Superior temporal gyrus (tissue), 1 donor: ENCODE data around the gene SNAPC4.
A peak's percentile ranks its signal among the peaks of the same experiment; 100 is the strongest.

ENCODE experiments used
- DNase-seq: peaks from one replicate; pipeline ENCODE4 v3.0.0-alpha.2; 2016; ENCODE audit errors: extremely low spot score

The SNAPC4 gene

GRCh38 chr9:136370687-136371532 lies 29.1 kb downstream of the SNAPC4 start:
- DNase-seq: no peak

- DNase-seq: no peak
Observed at GRCh38 chr9:136370037-136370436, 29.9 kb downstream of the SNAPC4 start.

- DNase-seq: no peak
Observed at GRCh38 chr9:136368190-136368589, 31.8 kb downstream of the SNAPC4 start.

- no peak for DNase-seq
Observed at GRCh38 chr9:136367296-136368145, 32.4 kb downstream of the SNAPC4 start.

GRCh38 chr9:136366826-136367225 lies 33.1 kb downstream of the SNAPC4 start:
- DNase-seq: no peak

- no peak for DNase-seq
Observed at GRCh38 chr9:136365775-136366222, 34.2 kb downstream of the SNAPC4 start.

- DNase-seq: no peak
Observed at GRCh38 chr9:136364942-136365774, 34.8 kb downstream of the SNAPC4 start.

- no peak for DNase-seq
Observed at GRCh38 chr9:136363949-136364748, 35.8 kb downstream of the SNAPC4 start.

GRCh38 chr9:136363106-136363948 lies 36.6 kb downstream of the SNAPC4 start, which contains the start of gene DNLZ:
TSS of gene DNLZ (minus strand) at chr9:136363744. CDS start at chr9:136363714, 30 bp downstream.
- peak; percentile 88 for DNase-seq

GRCh38 chr9:136362450-136362784 lies 37.6 kb downstream of the SNAPC4 start:
- no peak for DNase-seq

- no peak for DNase-seq
Observed at GRCh38 chr9:136361754-136362449, 38.1 kb downstream of the SNAPC4 start.

- no peak for DNase-seq
Observed at GRCh38 chr9:136361047-136361753, 38.8 kb downstream of the SNAPC4 start.

- DNase-seq: no peak
Observed at GRCh38 chr9:136359774-136360718, 39.9 kb downstream of the SNAPC4 start.

- DNase-seq: no peak
Observed at GRCh38 chr9:136358888-136359287, 41.1 kb downstream of the SNAPC4 start.

GRCh38 chr9:136358016-136358415 lies 42.0 kb downstream of the SNAPC4 start:
- no peak for DNase-seq

GRCh38 chr9:136357202-136357725 lies 42.7 kb downstream of the SNAPC4 start:
- DNase-seq: no peak
